Measurements from ENCODE around the gene NSG1.

GRCh38 chr4:4338210-4339001, 48.5 kb upstream of the NSG1 start:
- TF ChIP-seq CTCF (IDR thresholded peaks at IDR 0.05; ENCODE audit: poor library complexity) (no peak), EZH2 (IDR thresholded peaks at IDR 0.05; ENCODE audit: borderline replicate concordance) (no peak)
